Keratinocyte (primary cell): Measurements from ENCODE around the gene SNTG2. TPM values are rescaled to one million over a fixed set of nuclear protein-coding genes. Genes with fewer than 3 reads are reported as not detected.

ENCODE experiments used
- DNase-seq: peaks from one replicate; pipeline ENCODE4 v3.0.0-alpha.2; 2011; ENCODE audit warnings: low read depth, missing footprints, low spot score
- FAIRE-seq: peaks from 2 replicates; lab custom pipeline; 2011; peaks lifted over from hg19 to GRCh38; lab: Jason Lieb, UNC
- H2AFZ ChIP-seq: 2 replicates; pipeline ENCODE4 v1.6.0; 2012; ENCODE audit warnings: low read length, control low read depth, inconsistent platforms; ENCODE audit not compliant: control insufficient read depth
- H3K27ac ChIP-seq: 2 replicates; pipeline ENCODE4 v1.5.1; 2011; ENCODE audit warnings: low read length; ENCODE audit not compliant: control insufficient read depth, insufficient read depth
- H3K27me3 ChIP-seq: 3 replicates; pipeline ENCODE4 v1.6.0; 2011; ENCODE audit warnings: low read length; ENCODE audit not compliant: control insufficient read depth, insufficient read depth; ENCODE audit errors: extremely low read depth
- H3K36me3 ChIP-seq, 2 experiments: 2 replicates in 1 of 2; 3 replicates in 1 of 2; pipeline ENCODE4 v1.5.1; 2011; ENCODE audit warnings: low read length in 2 of 2, mild to moderate bottlenecking in 1 of 2; ENCODE audit not compliant: control insufficient read depth in 2 of 2, insufficient read depth in 2 of 2; ENCODE audit errors: extremely low read depth in 1 of 2
- H3K4me1 ChIP-seq: 3 replicates; pipeline ENCODE4 v1.5.1; 2011; ENCODE audit warnings: low read length; ENCODE audit not compliant: control insufficient read depth, insufficient read depth; ENCODE audit errors: extremely low read depth
- H3K4me2 ChIP-seq: 3 replicates; pipeline ENCODE4 v1.6.0; 2011; ENCODE audit warnings: low read depth, low read length; ENCODE audit not compliant: control insufficient read depth, insufficient read depth; ENCODE audit errors: extremely low read depth
- H3K4me3 ChIP-seq, 3 experiments: fragments of 200-600 bp in 1 of 3; sonication (generic) in 1 of 3; 2 replicates in 2 of 3; 3 replicates in 1 of 3; pipeline ENCODE4 v1.5.1; 2011 to 2016; ENCODE audit warnings: low read length in 3 of 3, mild to moderate bottlenecking in 3 of 3, control low read depth in 2 of 3, inconsistent platforms in 1 of 3, low read depth in 1 of 3, mixed read lengths in 1 of 3, mixed run types in 1 of 3, moderate library complexity in 1 of 3; ENCODE audit not compliant: control insufficient read depth in 2 of 3, insufficient read depth in 2 of 3; ENCODE audit errors: extremely low read depth in 1 of 3
- H3K79me2 ChIP-seq: 2 replicates; pipeline ENCODE4 v1.6.0; 2012; ENCODE audit warnings: low read length; ENCODE audit not compliant: control insufficient read depth, insufficient read depth
- H3K9ac ChIP-seq: 3 replicates; pipeline ENCODE4 v1.6.0; 2011; ENCODE audit warnings: low read length; ENCODE audit not compliant: control insufficient read depth, insufficient read depth; ENCODE audit errors: extremely low read depth
- H3K9me1 ChIP-seq: 3 replicates; pipeline ENCODE4 v1.6.0; 2011; ENCODE audit warnings: low read length; ENCODE audit not compliant: control insufficient read depth, insufficient read depth; ENCODE audit errors: extremely low read depth
- H3K9me3 ChIP-seq: 2 replicates; pipeline ENCODE4 v1.5.1; 2012; ENCODE audit warnings: low read depth, low read length; ENCODE audit not compliant: control insufficient read depth
- H4K20me1 ChIP-seq: 3 replicates; pipeline ENCODE4 v1.6.0; 2011; ENCODE audit warnings: low read length; ENCODE audit not compliant: control insufficient read depth, insufficient read depth; ENCODE audit errors: extremely low read depth
- CTCF ChIP-seq, 3 experiments: IDR thresholded peaks in 1 of 3; conservative IDR thresholded peaks in 1 of 3; optimal IDR thresholded peaks in 1 of 3; 2 replicates in 2 of 3; 3 replicates in 1 of 3; pipeline versions ENCODE3 to v1.5.1; 2011; ENCODE audit warnings: low read length in 3 of 3, mild to moderate bottlenecking in 3 of 3, moderate library complexity in 2 of 3, control low read depth in 1 of 3, inconsistent platforms in 1 of 3; ENCODE audit not compliant: insufficient read depth in 2 of 3; ENCODE audit errors: extremely low read depth in 1 of 3
- EZH2 ChIP-seq: IDR thresholded peaks from one replicate; pipeline ENCODE4 v1.6.1; 2012; ENCODE audit warnings: inconsistent platforms, mild to moderate bottlenecking, low read length, moderate library complexity
- dilution Hi-C: fragments of 300-500 bp; cut with MboI; formaldehyde crosslinking; loops from one replicate; pipeline ENCODE4 v1.7.0; 2020; ENCODE audit warnings: low sequenced_read_pairs; ENCODE audit not compliant: extremely low pct_ligation_motif_present
- polyA plus RNA-seq, 5 experiments: library from polyadenylated mRNA; depleted of rRNA in 3 of 5; stranded (reverse) in 3 of 5; stranded (forward) in 1 of 5; unstranded in 1 of 5; fragments of >200 nt; gene quantifications; 1 replicate in 1 of 5; 2 replicates in 3 of 5; 3 replicates in 1 of 5; pipeline versions ENCODE4 v1.2.1 to v1.2.3, GENCODE V29; 2011 to 2012; ENCODE audit warnings: missing spikeins in 2 of 5, low read depth in 1 of 5, low replicate concordance in 1 of 5

SNTG2 gene
- polyA plus RNA-seq, 1 donor (not counting 4 experiments of a cell fraction or from before 2014, with no cell fraction given) = not detected

GRCh38 chr2:903223-903900, 47.3 kb upstream of the SNTG2 start:
- Histone ChIP-seq H3K4me2 (no peak overlapping the region), H2AFZ (no peak overlapping the region), H3K9me1 (no peaks in the 10 kb centered on the region), H3K4me1 (no peaks in the 10 kb centered on the region), H3K79me2 (no peaks in the 10 kb centered on the region), H3K36me3 (no peaks in the 10 kb centered on the region), H3K4me3 (no peak overlapping the region), H3K9me3 (no peaks in the 10 kb centered on the region), H4K20me1 (no peaks in the 10 kb centered on the region), H3K27me3 (no peaks in the 10 kb centered on the region), H3K27ac (no peak overlapping the region), H3K9ac (no peak overlapping the region)
- TF ChIP-seq CTCF (optimal IDR thresholded peaks at IDR 0.05 in 1 of 3, IDR thresholded peaks at IDR 0.05 in 1 of 3, conservative IDR thresholded peaks at IDR 0.05 in 1 of 3; ENCODE audit: extremely low read depth in 1 of 3, insufficient read depth in 2 of 3, low read length in 3 of 3) = no peak
- no peak for TF ChIP-seq EZH2
- FAIRE-seq = no peak
- dilution Hi-C loops = no loop called here
- DNase-seq = no peak

GRCh38 chr2:904246-905024, 46.2 kb upstream of the SNTG2 start:
- Histone ChIP-seq H3K27me3 (no peaks in the 10 kb centered on the region), H3K9ac (no peak overlapping the region), H3K9me3 (no peaks in the 10 kb centered on the region), H3K9me1 (no peaks in the 10 kb centered on the region), H3K79me2 (no peaks in the 10 kb centered on the region), H2AFZ (no peak overlapping the region), H3K27ac (no peak overlapping the region), H4K20me1 (no peaks in the 10 kb centered on the region), H3K4me1 (no peaks in the 10 kb centered on the region), H3K4me2 (no peak overlapping the region), H3K4me3 (no peak overlapping the region), H3K36me3 (no peaks in the 10 kb centered on the region)
- DNase-seq (no peak), FAIRE-seq (no peak)
- dilution Hi-C loops = no loop called here
- TF ChIP-seq EZH2 = no peak
- TF ChIP-seq CTCF (optimal IDR thresholded peaks at IDR 0.05 in 1 of 3, IDR thresholded peaks at IDR 0.05 in 1 of 3, conservative IDR thresholded peaks at IDR 0.05 in 1 of 3; ENCODE audit: extremely low read depth in 1 of 3, insufficient read depth in 2 of 3, low read length in 3 of 3) = no peak
